Adrenal gland (tissue), 12 donors: ENCODE results near the gene G6PD. TPM values are rescaled to one million over a fixed set of nuclear protein-coding genes. Genes with fewer than 3 reads are reported as not detected.

Experiments used
- DNase-seq, 7 donors: peaks; one replicate each; pipeline ENCODE4 v3.0.0-alpha.2; 2019 to 2020
- H3K27ac ChIP-seq, 5 donors: fragments of 200-600 bp; sonication (generic) in 4 of 5; 1 replicate in 3 of 5; 2 replicates in 2 of 5; pipeline versions ENCODE4 v1.5.1 to v1.8.0; 2016 to 2020; ENCODE audit warnings: mild to moderate bottlenecking in 1 of 5
- H3K27me3 ChIP-seq: fragments of 200-600 bp; 2 replicates; pipeline ENCODE4 v1.8.0; 2021
- H3K36me3 ChIP-seq, 2 donors: fragments of 200-600 bp; replicated peaks in 1 of 2; 1 replicate in 1 of 2; 2 replicates in 1 of 2; pipeline versions ENCODE4 v1.5.1 to v1.8.0; 2018 to 2022
- H3K4me1 ChIP-seq, 2 donors: fragments of 200-600 bp; replicated peaks in 1 of 2; 1 replicate in 1 of 2; 2 replicates in 1 of 2; pipeline versions ENCODE4 v1.5.1 to v1.8.0; 2018 to 2021
- H3K4me3 ChIP-seq, 4 donors: fragments of 200-600 bp; sonication (generic) in 3 of 4; one replicate each; pipeline ENCODE4 v1.5.1; 2016 to 2018
- H3K9me3 ChIP-seq, 3 donors: fragments of 200-600 bp; sonication (generic) in 1 of 3; replicated peaks in 1 of 3; 1 replicate in 2 of 3; 2 replicates in 1 of 3; pipeline versions ENCODE4 v1.5.1 to v1.8.0; 2016 to 2021
- POLR2A ChIP-seq, 2 donors: fragments of 450-650 bp; IDR thresholded peaks; one replicate each; pipeline ENCODE4 v1.6.1; 2017; ENCODE audit warnings: antibody characterized with exemption in 2 of 2, mild to moderate bottlenecking in 2 of 2, moderate library complexity in 1 of 2
- WGBS, 4 donors: extraction: QIAGEN DNeasy Blood & Tissue Kit in 2 of 4; methylation state at CpG; one replicate each; pipeline versions ENCODE4 v1.1.5 to v1.1.7; 2013 to 2017; 5-methylcytosine and 5-hydroxymethylcytosine counted together
- intact Hi-C, 2 donors: fragments of 100-400 bp; cut with DNase I; formaldehyde crosslinking; loops; one replicate each; pipeline versions ENCODE4 v1.14.1 to v1.15.0; 2022 to 2023
- polyA plus RNA-seq, 3 donors: library from polyadenylated mRNA; stranded (reverse); fragments of 200-250 nt in 2 of 3; fragments of 350-450 nt in 1 of 3; fragmentation: Illumina TruSeq in 1 of 3; extraction: RNeasy Lipid Tissue Mini Kit (QIAGEN cat#74804) in 1 of 3; gene quantifications; one replicate each; pipeline ENCODE4 v1.2.3, GENCODE V29; 2013 to 2014
- total RNA-seq, 9 donors: library from RNA; depleted of rRNA in 4 of 9; stranded (reverse); fragments of >200 nt in 4 of 9; fragments of 120-200 nt in 1 of 9; fragmentation: NEBNext Ultra II Directional in 1 of 9; extraction: Animal tissue kit (Norgen Biotek cat#: 25700) in 1 of 9; gene quantifications; one replicate each; pipeline versions ENCODE4 v1.1.0 to v1.2.4, GENCODE V29; 2013 to 2023
- TF ChIP-seq, protein P1 (sequence below), 6 experiments: fragments of 450-650 bp in 4 of 6; fragments of 200-600 bp in 2 of 6; sonication (generic) in 1 of 6; IDR thresholded peaks; 1 replicate in 5 of 6; 2 replicates in 1 of 6; pipeline versions ENCODE4 v1.5.1 to v1.8.0; 2016 to 2021; ENCODE audit warnings: antibody characterized with exemption in 6 of 6, mild to moderate bottlenecking in 2 of 6, moderate library complexity in 1 of 6
- donor health status: healthy with polysubstance abuse.
- donor health status: Bipolar disorder and iron deficiency.
- donor health status: DM: yes; HTN: yes; CAD: no.
- donor health status: DM: no; HTN: no; CAD: no.
- donor health status: DM: no; HTN: no; CAD: no.
- donor health status: DM: yes; HTN: yes; CAD: no.

The G6PD gene
- total and polyA plus RNA-seq, 12 donors: 22.1 to 124 (median 93.8) TPM

DNA sequence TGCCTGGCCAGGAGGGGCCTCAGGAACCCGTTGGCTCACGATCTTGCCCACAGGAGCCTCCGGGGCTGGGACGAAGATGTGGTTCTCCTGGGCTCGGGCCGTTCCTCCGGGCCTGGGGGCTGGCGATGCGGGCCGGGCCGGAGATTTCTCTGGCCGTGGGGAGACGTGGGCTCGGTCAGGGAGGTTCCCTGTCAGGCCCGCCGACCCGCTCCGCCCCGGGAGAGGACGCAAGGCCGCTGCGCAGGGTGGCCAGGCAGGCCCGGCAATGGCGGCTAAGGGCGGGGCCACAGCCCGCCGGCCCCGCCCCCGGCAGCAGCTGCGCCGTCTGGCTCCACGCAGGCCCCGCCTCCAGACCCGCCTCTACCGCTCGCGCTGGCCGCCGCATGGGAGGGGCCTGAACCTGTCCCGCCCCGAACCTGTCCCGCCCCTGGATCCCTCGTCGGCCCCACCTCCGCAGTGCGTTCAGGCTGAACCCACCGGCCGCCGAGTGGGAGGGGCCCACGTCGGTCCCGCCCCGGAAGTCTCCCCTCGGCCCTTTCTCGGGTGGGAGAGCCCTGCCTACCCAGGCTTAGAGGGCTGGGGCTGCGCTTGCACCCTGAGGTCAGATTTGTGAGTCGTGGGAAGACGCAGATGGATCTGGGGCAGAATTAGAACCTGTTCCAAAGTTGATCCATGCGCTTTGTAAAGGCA is 30.5 kb downstream of the G6PD start, which contains the start of gene FAM3A:
Gene FAM3A, minus strand, starts transcription at position 267 of the 690 bp plus-strand sequence. CDS start 460 bp downstream, outside the sequence.
- intact Hi-C loops: no loop called here
- H3K36me3 ChIP-seq: no peaks in the 10 kb centered on the region
- H3K4me3 ChIP-seq: peak within 1 kb of the TSS; percentile 29 to 62 (median 46)
- peak; percentile 93 to 95 (median 93) for DNase-seq
- H3K27me3 ChIP-seq: no peaks in the 10 kb centered on the region
- peak within 1 kb of the TSS; percentile 71 to 94 (median 87) for H3K27ac ChIP-seq
- H3K9me3 ChIP-seq: no peaks in the 10 kb centered on the region
- peaks cover 16 to 22% of the 10 kb centered on the region in 2 donors for H3K4me1 ChIP-seq
- WGBS, 4 donors: 0 to 30% (median 20%) methylated on average over 18 to 45 of the region's 59 CpGs; no CpG with 5 or more reads in 1 of the 4 donors
- peak; percentile 57 to 71 for TF ChIP-seq POLR2A (IDR thresholded peaks at IDR 0.05)
- TF ChIP-seq, protein P1, sequence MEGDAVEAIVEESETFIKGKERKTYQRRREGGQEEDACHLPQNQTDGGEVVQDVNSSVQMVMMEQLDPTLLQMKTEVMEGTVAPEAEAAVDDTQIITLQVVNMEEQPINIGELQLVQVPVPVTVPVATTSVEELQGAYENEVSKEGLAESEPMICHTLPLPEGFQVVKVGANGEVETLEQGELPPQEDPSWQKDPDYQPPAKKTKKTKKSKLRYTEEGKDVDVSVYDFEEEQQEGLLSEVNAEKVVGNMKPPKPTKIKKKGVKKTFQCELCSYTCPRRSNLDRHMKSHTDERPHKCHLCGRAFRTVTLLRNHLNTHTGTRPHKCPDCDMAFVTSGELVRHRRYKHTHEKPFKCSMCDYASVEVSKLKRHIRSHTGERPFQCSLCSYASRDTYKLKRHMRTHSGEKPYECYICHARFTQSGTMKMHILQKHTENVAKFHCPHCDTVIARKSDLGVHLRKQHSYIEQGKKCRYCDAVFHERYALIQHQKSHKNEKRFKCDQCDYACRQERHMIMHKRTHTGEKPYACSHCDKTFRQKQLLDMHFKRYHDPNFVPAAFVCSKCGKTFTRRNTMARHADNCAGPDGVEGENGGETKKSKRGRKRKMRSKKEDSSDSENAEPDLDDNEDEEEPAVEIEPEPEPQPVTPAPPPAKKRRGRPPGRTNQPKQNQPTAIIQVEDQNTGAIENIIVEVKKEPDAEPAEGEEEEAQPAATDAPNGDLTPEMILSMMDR (IDR thresholded peaks at IDR 0.05): no peak

DNA sequence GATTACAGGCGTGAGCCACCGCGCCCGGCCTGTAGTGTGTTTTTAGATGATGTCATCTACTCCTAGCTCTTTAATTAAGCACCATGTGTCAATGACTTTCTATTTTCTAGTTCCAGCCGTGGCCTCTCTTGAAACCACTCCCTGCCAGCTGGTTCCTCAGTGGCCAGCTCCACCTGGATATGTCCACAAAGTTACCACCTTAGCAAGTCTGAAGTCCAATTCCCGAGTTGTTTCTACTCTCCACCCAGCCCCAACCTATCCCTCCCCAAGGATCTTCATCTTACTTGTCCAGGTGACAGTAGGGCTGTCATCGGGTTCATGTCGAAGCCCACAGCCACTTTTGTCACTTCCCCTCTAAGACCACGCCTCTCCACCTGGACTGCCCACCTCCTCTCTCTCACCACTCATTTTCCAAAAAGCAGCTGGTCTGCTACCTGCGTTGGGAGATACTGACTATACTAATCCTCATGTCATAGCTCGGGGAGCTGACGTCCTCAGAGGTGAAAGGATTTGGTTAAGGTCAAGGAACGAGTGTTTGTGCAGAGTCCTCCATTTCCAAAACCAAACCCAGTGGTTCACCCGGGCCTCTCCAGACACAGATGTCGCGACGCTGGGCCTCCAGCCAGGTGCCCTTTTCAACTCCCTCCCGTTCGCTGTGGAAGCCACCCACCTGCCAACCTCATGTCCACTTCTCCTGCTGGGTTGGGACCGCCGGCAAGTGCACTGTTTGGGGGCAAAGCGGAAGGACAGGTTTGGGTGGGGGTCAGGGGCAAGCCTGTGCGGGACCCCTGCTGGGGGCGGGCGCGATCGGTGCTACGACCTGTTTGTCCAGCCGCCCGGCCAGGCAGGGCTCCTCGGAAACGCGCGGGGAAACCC is 31.3 kb downstream of the G6PD start:
- DNase-seq: peak in 6 of 7 donors; percentile 33 to 72 (median 52)
- Histone ChIP-seq H3K4me1 (peaks cover 16 to 22% of the 10 kb centered on the region in 2 donors), H3K4me3 (peak overlapping the region; percentile 29 to 62 (median 46)), H3K9me3 (no peaks in the 10 kb centered on the region), H3K27ac (peak overlapping the region in 4 of 5 donors; percentile 51 to 94 (median 88)), H3K36me3 (no peaks in the 10 kb centered on the region), H3K27me3 (no peaks in the 10 kb centered on the region)
- intact Hi-C loops: no loop called here
- WGBS, 4 donors: 21 to 59% (median 52%) methylated on average over 10 to 34 of the region's 34 CpGs
- no peak for TF ChIP-seq POLR2A (IDR thresholded peaks at IDR 0.05)
- TF ChIP-seq, protein P1 (IDR thresholded peaks at IDR 0.05): no peak

DNA sequence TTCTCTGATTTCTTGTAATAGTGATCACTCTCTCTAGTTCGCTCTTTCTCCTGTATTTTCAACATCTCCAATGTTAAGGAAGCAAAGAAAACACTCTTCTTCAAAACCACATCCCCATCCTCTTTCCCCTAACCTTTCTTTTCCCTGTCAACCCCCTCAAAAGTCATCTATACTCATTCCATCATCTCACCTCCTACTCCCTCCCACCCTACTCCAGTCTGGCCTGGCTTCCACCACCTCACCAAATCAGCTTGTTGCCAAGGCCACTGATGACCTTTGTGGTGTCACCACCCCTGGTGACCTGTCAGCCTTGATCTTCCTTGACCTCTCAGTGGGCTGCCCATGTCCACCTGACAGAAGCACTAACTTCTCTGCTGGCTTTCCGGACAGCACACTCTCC is 32.9 kb downstream of the G6PD start:
- WGBS, 4 donors: 71 to 97% (median 85%) methylated on average over 2 of the region's 2 CpGs
- TF ChIP-seq, protein P1 (IDR thresholded peaks at IDR 0.05): no peak
- TF ChIP-seq POLR2A (IDR thresholded peaks at IDR 0.05): no peak
- Histone ChIP-seq H3K27ac (no peak overlapping the region), H3K4me3 (no peak overlapping the region), H3K36me3 (no peaks in the 10 kb centered on the region), H3K27me3 (no peaks in the 10 kb centered on the region), H3K9me3 (no peaks in the 10 kb centered on the region), H3K4me1 (peaks cover 16 to 22% of the 10 kb centered on the region in 2 donors)
- DNase-seq: no peak
- intact Hi-C loops: no loop called here
